Posterior cingulate gyrus (tissue), 11 donors: ENCODE results near the gene ZMYND8.
A peak's percentile ranks its signal among the peaks of the same experiment; 100 is the strongest.
"Not testable (repeated sequence)": the region's sequence is repeated elsewhere in the genome, so short reads cannot be mapped to it uniquely, and the experiment has no call there.

Experiments
- DNase-seq, 10 donors: peaks; one replicate each; pipeline versions ENCODE4 v3.0.0 to v3.0.0-alpha.2; 2020 to 2021; ENCODE audit warnings: mixed read lengths in 3 of 10
- intact Hi-C: fragments of 100-400 bp; cut with DNase I; formaldehyde crosslinking; loops from one replicate; pipeline ENCODE4 v1.15.1; 2023

ZMYND8 gene

GRCh38 chr20:47317127-47317895 is 39.2 kb downstream of the ZMYND8 start:
- peak in 6 of 10 donors; percentile 33 to 88 (median 72) for DNase-seq

GRCh38 chr20:47316776-47317126 is 39.7 kb downstream of the ZMYND8 start:
- DNase-seq, result peak in 3 of 10 donors; percentile 21 to 37 (median 24)
- intact Hi-C loops, result no loop called here

More at GRCh38 chr20:47317127-47317895, 39.2 kb downstream of the ZMYND8 start:
- intact Hi-C loops, result no loop called here

- intact Hi-C loops, result no loop called here
- DNase-seq, result peak in 3 of 10 donors; percentile 33 to 48 (median 43)
Measured at GRCh38 chr20:47315339-47316056, 41.0 kb downstream of the ZMYND8 start.

- intact Hi-C loops, result no loop called here
- DNase-seq, result peak in 1 of 10 donors; percentile 39
Measured at GRCh38 chr20:47314647-47315338, 41.7 kb downstream of the ZMYND8 start.

GRCh38 chr20:47311967-47312681 is 44.4 kb downstream of the ZMYND8 start:
- intact Hi-C loops, result no loop called here
- DNase-seq, result peak in 1 of 10 donors; percentile 8

- intact Hi-C loops, result no loop called here
Measured at GRCh38 chr20:47311211-47311610, 45.3 kb downstream of the ZMYND8 start.

GRCh38 chr20:47310729-47311128 is 45.8 kb downstream of the ZMYND8 start:
- DNase-seq, result peak in 1 of 10 donors; percentile 5
- intact Hi-C loops, result no loop called here

More at GRCh38 chr20:47311211-47311610, 45.3 kb downstream of the ZMYND8 start:
- DNase-seq, result no peak

- intact Hi-C loops, result no loop called here
- peak in 2 of 10 donors; percentile 12 to 69 for DNase-seq
Measured at GRCh38 chr20:47309806-47310426, 46.6 kb downstream of the ZMYND8 start.

GRCh38 chr20:47309394-47309793 is 47.1 kb downstream of the ZMYND8 start:
- DNase-seq, result peak in 2 of 10 donors; percentile 5 to 18

GRCh38 chr20:47307569-47307968 is 48.9 kb downstream of the ZMYND8 start:
- peak in 1 of 10 donors; percentile 7 for DNase-seq
- intact Hi-C loops, result not testable (repeated sequence)

More at GRCh38 chr20:47309394-47309793, 47.1 kb downstream of the ZMYND8 start:
- intact Hi-C loops, result no loop called here

GRCh38 chr20:47306755-47307370 is 49.6 kb downstream of the ZMYND8 start:
- DNase-seq, result no peak
- intact Hi-C loops, result no loop called here

GRCh38 chr20:47306095-47306494 is 50.4 kb downstream of the ZMYND8 start:
- intact Hi-C loops, result no loop called here
- no peak for DNase-seq

- DNase-seq, result no peak
Measured at GRCh38 chr20:47305667-47306066, 50.8 kb downstream of the ZMYND8 start.

GRCh38 chr20:47304287-47304686 is 52.2 kb downstream of the ZMYND8 start:
- intact Hi-C loops, result no loop called here
- no peak for DNase-seq

More at GRCh38 chr20:47305667-47306066, 50.8 kb downstream of the ZMYND8 start:
- intact Hi-C loops, result no loop called here

GRCh38 chr20:47303736-47304135 is 52.8 kb downstream of the ZMYND8 start:
- no peak for DNase-seq
- intact Hi-C loops, result no loop called here

- intact Hi-C loops, result no loop called here
- DNase-seq, result no peak
Measured at GRCh38 chr20:47300071-47300470, 56.4 kb downstream of the ZMYND8 start.

GRCh38 chr20:47298624-47299023 is 57.9 kb downstream of the ZMYND8 start:
- intact Hi-C loops, result loop anchor here (5.0 kb wide), 1 partner anchor 64 kb away; no protein-coding TSS in a partner anchor
- peak in 1 of 10 donors; percentile 48 for DNase-seq

GRCh38 chr20:47297746-47298145 is 58.8 kb downstream of the ZMYND8 start:
- intact Hi-C loops, result loop anchor here (5.0 kb wide), 1 partner anchor 65 kb away; no protein-coding TSS in a partner anchor
- DNase-seq, result peak in 1 of 10 donors; percentile 21

- intact Hi-C loops, result loop anchor here (5.0 kb wide), 1 partner anchor 65 kb away; no protein-coding TSS in a partner anchor
- peak in 2 of 10 donors; percentile 41 to 63 for DNase-seq
Measured at GRCh38 chr20:47296950-47297349, 59.5 kb downstream of the ZMYND8 start.
